Measurements from ENCODE around the gene NPAT.

Gene NPAT

DNA sequence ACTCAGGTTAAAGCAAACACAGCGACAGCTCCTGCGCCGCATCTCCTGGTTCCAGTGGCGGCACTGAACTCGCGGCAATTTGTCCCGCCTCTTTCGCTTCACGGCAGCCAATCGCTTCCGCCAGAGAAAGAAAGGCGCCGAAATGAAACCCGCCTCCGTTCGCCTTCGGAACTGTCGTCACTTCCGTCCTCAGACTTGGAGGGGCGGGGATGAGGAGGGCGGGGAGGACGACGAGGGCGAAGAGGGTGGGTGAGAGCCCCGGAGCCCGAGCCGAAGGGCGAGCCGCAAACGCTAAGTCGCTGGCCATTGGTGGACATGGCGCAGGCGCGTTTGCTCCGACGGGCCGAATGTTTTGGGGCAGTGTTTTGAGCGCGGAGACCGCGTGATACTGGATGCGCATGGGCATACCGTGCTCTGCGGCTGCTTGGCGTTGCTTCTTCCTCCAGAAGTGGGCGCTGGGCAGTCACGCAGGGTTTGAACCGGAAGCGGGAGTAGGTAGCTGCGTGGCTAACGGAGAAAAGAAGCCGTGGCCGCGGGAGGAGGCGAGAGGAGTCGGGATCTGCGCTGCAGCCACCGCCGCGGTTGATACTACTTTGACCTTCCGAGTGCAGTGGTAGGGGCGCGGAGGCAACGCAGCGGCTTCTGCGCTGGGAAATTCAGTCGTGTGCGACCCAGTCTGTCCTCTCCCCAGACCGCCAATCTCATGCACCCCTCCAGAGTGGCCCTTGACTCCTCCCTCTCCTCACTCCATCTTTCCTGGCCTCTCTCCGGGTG, at the start of gene NPAT, which contains the start of gene ATM:
NPAT (minus strand) TSS at position 65 of the 774 bp plus-strand sequence. CDS start 102 bp downstream, outside the sequence.
ATM (plus strand) TSS at position 494 of the 774 bp plus-strand sequence. CDS start 4,558 bp downstream, outside the sequence.
- DNase-seq: peak; percentile 93

DNA sequence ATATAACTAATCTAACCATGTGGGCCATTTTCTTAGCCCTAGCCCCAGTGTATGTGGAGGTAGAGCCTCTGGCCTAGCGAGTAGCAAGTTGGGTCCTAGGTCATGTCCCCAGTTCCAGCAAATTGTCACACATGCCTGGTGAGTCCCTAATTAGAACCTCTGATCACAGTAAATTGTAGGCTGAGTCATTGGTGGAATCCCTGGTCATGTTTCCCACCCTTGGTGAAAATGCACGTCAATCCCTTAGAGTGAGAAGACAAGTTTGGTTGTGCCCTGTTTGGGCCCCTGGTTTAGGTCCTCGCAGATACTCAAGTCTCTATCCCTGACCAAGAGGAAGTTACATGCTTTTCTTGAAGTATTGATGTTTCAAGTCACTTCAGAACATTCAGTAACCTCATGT, 47.1 kb upstream of the NPAT start:
- DNase-seq: no peak

- DNase-seq: no peak
These were observed 30.7 kb upstream of the NPAT start for GRCh38 chr11:108253176-108253575.

GRCh38 chr11:108246885-108247284, 24.4 kb upstream of the NPAT start:
- no peak for DNase-seq

- no peak for DNase-seq
These were observed 23.9 kb upstream of the NPAT start for GRCh38 chr11:108246308-108246707.

DNA sequence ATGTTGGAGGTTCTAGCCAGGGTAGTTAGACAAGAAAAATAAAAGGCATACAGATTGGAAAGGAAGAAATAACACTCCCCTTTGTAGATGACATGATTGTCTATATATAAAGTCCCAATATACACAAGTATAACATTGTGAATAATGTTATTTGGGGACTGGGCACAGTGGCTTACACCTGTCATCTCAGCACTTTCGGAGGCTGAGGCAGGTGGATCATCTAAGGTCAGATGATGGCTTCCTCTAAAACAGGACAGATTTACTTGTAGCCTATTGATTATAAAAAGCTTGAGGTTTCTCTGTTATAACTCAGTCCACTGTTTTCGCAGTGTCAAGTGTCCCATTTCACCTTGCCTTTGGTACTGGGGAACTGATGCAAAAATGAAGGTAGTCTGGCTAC, 20.0 kb upstream of the NPAT start:
- DNase-seq: no peak

- no peak for DNase-seq
These were observed 19.0 kb upstream of the NPAT start for GRCh38 chr11:108241330-108242037.

DNA sequence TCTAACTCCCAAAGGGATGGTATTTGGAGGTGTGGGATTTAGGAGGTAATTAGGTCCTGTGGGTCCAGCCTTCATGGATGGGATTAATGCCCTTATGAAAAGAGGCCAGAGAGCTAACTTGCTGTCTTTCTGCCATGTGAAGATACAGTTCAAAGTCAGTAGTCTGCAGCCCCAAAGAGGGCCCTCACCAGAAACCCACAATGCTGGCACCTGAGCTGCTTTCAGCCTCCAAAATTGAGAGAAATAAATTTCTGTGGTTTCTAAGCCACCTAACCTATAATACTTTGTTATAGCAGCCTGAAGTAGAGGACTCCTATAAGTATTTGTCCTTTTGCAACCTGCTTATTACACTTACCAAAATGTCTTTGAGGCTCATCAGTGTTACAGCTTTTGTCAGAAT, 16.6 kb upstream of the NPAT start:
- DNase-seq: no peak

GRCh38 chr11:108237058-108237481, 14.6 kb upstream of the NPAT start:
- no peak for DNase-seq

DNA sequence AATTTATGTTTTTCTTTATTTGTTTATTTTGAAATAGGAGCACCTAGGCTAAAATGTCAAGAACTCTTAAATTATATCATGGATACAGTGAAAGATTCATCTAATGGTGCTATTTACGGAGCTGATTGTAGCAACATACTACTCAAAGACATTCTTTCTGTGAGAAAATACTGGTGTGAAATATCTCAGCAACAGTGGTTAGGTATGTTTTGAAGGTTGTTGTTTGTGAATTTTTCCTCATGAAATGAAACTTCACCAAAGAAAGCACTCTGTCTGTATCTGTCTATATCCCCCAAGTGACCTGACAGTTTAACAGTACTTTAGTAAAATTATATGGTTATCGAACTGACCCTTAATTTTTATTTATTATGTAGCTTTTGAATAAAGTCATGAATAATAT, 13.2 kb upstream of the NPAT start:
- no peak for DNase-seq

- no peak for DNase-seq
These were observed 12.8 kb upstream of the NPAT start for GRCh38 chr11:108235192-108235591.

DNA sequence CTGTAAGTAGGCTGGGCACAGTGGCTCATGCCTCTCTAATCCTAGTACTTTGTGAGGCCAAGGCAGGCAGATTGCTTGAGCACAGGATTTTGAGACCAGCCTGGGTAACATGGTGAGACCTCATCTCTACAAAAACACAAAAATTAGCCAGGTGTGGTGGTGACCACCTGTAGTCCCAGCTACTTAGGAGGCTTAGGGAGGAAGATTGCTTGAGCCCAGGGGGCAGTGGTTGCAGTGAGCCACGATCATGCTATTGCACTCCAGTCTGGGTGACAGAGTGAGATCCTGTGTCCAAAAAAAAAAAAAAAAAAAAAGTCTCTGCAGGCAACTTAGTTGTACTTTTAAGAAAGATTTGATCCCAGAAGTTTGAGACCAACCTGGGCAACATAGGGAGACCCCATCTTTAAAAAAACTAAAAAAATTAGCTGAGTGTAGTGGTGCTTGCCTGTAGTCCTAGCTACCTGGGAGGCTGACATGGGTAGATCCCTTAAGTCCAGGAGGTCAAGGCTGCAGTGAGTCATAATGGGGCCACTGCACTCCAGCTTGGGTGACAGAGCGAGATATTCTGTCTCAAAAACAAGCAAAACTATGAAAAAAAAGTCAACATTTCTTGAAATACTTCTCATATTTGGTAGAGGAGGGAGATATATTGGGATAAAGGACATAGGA, 11.0 kb upstream of the NPAT start:
- DNase-seq: no peak

GRCh38 chr11:108228251-108228650, 5.8 kb upstream of the NPAT start:
- DNase-seq: no peak

DNA sequence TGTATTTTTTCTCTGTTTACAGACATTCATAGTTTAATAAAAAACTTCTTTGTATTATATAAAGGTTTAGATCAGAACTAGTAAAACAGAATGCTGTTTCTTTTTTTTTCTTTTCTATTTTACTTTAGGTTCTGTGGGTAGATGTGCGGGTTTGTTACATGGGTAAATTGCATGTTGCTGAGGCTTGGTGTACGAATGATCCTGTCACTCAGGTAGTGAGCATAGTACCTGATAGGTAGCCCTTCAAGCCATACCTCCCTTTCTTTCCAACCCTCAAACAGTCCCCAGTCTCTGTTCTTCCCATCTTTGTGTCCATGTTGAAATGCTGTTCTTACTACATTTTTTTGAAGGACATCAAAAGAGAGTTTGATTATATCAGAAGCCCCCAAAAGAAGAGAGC, 3.6 kb upstream of the NPAT start:
- DNase-seq: no peak

DNA sequence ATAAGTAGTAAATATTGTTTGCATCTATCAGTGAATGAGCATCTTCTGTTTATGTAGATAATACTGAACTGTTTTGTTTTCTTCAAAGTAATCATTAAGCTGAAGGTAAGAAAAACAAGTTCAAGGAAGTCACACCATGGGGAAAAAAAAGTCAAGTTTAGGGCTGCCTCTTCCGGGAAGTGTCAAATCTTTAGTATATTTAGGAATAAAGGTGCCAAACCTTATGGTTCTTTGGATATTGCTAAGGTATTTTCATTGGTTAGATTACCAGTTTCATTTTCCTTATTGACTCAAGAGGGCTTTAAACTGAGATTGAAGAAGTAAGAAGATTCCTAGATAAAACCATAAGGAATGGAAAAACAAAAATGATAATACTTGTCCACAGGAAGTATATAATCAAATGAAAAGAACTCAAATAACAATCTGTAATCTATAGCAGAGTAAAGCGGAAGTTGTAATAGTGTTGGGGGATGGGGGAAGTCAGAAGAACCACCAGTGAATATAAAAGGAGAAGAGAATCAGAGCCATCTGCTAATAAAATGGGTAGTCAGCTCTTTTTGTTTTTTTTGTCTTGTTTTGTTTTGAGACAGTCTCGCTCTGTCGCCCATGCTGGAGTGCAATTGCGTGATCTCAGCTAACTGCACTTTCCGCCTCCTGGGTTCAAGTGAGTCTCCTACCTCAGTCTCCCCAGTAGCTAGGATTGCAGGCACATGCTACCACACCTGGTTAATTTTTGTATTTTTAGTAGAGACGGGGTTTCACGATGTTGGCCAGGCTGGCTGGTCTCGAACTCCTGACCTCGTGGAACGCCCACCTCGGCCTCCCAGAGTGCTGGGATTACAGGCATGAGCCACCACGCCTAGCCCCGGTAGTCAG, 2.7 kb upstream of the NPAT start:
- peak; percentile 37 for DNase-seq

DNA sequence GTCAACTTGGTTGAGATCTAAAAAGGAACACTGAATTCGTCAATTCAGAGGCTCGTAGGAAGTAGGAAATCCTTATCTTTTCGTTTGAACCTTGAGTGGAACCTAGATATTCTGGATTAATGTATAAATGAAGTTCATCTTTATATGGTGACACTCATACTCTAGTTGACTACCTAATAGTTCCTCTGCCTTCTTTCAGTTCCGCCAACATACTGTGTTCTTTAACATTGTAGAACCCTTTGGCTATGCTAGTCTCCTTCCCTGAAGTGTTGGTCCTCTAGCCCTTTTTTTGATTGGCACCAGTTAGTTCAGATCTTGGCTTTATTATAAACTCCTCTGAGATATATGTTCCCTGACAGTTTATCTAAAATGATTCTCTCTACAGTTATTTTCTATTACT, 1.9 kb upstream of the NPAT start:
- DNase-seq: peak; percentile 26

- peak; percentile 65 for DNase-seq
These were observed 1.1 kb upstream of the NPAT start for GRCh38 chr11:108223348-108224149.

- DNase-seq: no peak
These were observed 396 bp downstream of the NPAT start for GRCh38 chr11:108221911-108222573.

DNA sequence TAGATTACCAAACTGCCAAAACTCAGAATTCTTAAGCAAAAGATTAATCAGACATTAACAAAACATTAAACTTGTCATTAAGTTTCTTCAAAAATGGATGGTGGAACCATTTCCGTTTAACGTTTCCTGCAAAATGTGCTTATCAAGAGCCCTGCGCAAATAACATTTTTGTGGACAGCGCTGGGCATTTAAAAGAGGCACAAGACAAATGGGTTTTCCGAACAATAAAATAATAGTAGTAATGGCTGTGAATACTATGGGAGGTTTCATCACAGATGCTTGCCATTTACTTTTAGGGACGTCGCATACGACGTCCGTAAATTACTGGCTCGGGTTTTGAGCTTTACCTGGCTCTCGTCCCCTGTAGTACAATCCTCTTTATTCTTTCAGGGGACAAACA, 1.1 kb downstream of the NPAT start:
- DNase-seq: peak; percentile 16

DNA sequence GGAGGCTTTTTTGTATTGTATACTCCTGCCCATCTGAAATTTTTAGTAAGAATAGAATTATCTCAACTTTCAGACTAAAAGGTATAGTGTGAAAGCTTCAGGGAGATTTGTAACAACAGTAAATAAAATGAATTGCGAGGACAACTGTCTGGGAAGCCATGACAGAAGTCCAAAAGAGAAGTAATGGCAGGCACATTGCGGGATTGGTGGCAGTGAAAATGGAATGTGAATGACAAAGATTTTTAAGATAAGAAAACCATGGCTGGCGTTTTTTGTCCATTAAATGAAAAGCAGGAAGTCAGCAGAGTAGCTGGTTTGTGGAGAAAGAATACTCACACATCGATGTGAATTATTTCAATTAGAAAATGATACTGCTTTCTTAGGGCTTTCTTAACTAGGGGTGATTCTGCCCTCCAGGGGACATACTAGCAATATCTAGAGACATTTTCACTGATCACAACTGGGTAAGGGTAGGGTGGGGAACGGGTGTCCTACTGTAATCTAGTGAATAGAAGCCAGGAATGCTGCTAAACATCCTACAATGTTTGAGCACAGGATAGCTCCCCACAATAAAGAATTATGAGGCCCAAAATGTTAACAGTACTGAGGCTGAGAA, 1.6 kb downstream of the NPAT start:
- DNase-seq: peak; percentile 49
